ENCODE data around the gene HNRNPR. TPM values are rescaled to one million over a fixed set of nuclear protein-coding genes. Genes with fewer than 3 reads are reported as not detected.
"Not testable (repeated sequence)": the region's sequence is repeated elsewhere in the genome, so short reads cannot be mapped to it uniquely, and the experiment has no call there.

Gene HNRNPR
- total RNA-seq, 1 experiment from 2014 or later, result 92.1 TPM

- in situ Hi-C loops (cut with HindIII; ENCODE audit: low pct_unique_long_range_greater_than_20kb, low sequenced_read_pairs), result no loop called here
Observed at GRCh38 chr1:23282957-23283356, 61.1 kb downstream of the HNRNPR start.

GRCh38 chr1:23278717-23279116, 65.4 kb downstream of the HNRNPR start:
- no peak for DNase-seq (ENCODE audit: low read depth)
- in situ Hi-C loops (cut with HindIII; ENCODE audit: low pct_unique_long_range_greater_than_20kb, low sequenced_read_pairs), result no loop called here

More at GRCh38 chr1:23282957-23283356, 61.1 kb downstream of the HNRNPR start:
- DNase-seq (ENCODE audit: low read depth), result peak; percentile 36

GRCh38 chr1:23276531-23276930, 67.6 kb downstream of the HNRNPR start:
- in situ Hi-C loops (cut with HindIII; ENCODE audit: low pct_unique_long_range_greater_than_20kb, low sequenced_read_pairs), result no loop called here

GRCh38 chr1:23274134-23274505, 70.0 kb downstream of the HNRNPR start:
- no peak for DNase-seq (ENCODE audit: low read depth)
- in situ Hi-C loops (cut with HindIII; ENCODE audit: low pct_unique_long_range_greater_than_20kb, low sequenced_read_pairs), result no loop called here

More at GRCh38 chr1:23276531-23276930, 67.6 kb downstream of the HNRNPR start:
- DNase-seq (ENCODE audit: low read depth), result no peak

- in situ Hi-C loops (cut with HindIII; ENCODE audit: low pct_unique_long_range_greater_than_20kb, low sequenced_read_pairs), result no loop called here
- DNase-seq (ENCODE audit: low read depth), result peak; percentile 52
Observed at GRCh38 chr1:23273450-23274133, 70.5 kb downstream of the HNRNPR start.

- in situ Hi-C loops (cut with HindIII; ENCODE audit: low pct_unique_long_range_greater_than_20kb, low sequenced_read_pairs), result no loop called here
Observed at GRCh38 chr1:23263380-23263887, 80.7 kb downstream of the HNRNPR start.

GRCh38 chr1:23258082-23258481, 86.0 kb downstream of the HNRNPR start:
- DNase-seq (ENCODE audit: low read depth); in situ Hi-C loops (cut with HindIII; ENCODE audit: low pct_unique_long_range_greater_than_20kb, low sequenced_read_pairs): not testable (repeated sequence)

More at GRCh38 chr1:23263380-23263887, 80.7 kb downstream of the HNRNPR start:
- no peak for DNase-seq (ENCODE audit: low read depth)

- DNase-seq (ENCODE audit: low read depth); in situ Hi-C loops (cut with HindIII; ENCODE audit: low pct_unique_long_range_greater_than_20kb, low sequenced_read_pairs): not testable (repeated sequence)
Observed at GRCh38 chr1:23257371-23257770, 86.7 kb downstream of the HNRNPR start.

Other genes starting within 250 kb of the HNRNPR start
- 10.9 and 17.0 TPM in 2 replicates for gene LUZP1, start 175.4 kb downstream of the HNRNPR start, total RNA-seq (2014; rRNA removed; shearing (Covaris generic); ENCODE audit: low replicate concordance)
- 0.52 and 1.5 TPM in 2 replicates for gene HTR1D, start 126.8 kb downstream of the HNRNPR start, total RNA-seq (2014; rRNA removed; shearing (Covaris generic); ENCODE audit: low replicate concordance)
- gene ZNF436, start 25.6 kb upstream of the HNRNPR start, total RNA-seq (2014; rRNA removed; shearing (Covaris generic); ENCODE audit: low replicate concordance), result 11.6 and 16.4 TPM in 2 replicates
- 0.41 and 1.5 TPM in 2 replicates for gene TCEA3, start 80.5 kb upstream of the HNRNPR start, total RNA-seq (2014; rRNA removed; shearing (Covaris generic); ENCODE audit: low replicate concordance)
- gene ASAP3, start 139.9 kb upstream of the HNRNPR start, total RNA-seq (2014; rRNA removed; shearing (Covaris generic); ENCODE audit: low replicate concordance), result 1.6 and 4.7 TPM in 2 replicates
- gene E2F2, start 186.9 kb upstream of the HNRNPR start, total RNA-seq (2014; rRNA removed; shearing (Covaris generic); ENCODE audit: low replicate concordance), result 8.4 and 10.7 TPM in 2 replicates
- gene ID3, start 215.2 kb upstream of the HNRNPR start, total RNA-seq (2014; rRNA removed; shearing (Covaris generic); ENCODE audit: low replicate concordance), result 460 and 470 TPM in 2 replicates